Measurements from ENCODE around the gene LRRC38. TPM values are rescaled to one million over a fixed set of nuclear protein-coding genes. Genes with fewer than 3 reads are reported as not detected.

LRRC38 gene
- total RNA-seq, 2 donors from 2014 or later, result not detected

GRCh38 chr1:13505020-13505419, 8.8 kb downstream of the LRRC38 start:
- Histone ChIP-seq H3K4me1 (no peaks in the 10 kb centered on the region), H3K36me3 (replicated peaks in 1 of 2; ENCODE audit: insufficient read depth in 1 of 2, low read depth in 2 of 2) (no peaks in the 10 kb centered on the region), H3K27me3 (peaks cover 0 to 4% of the 10 kb centered on the region in 2 donors), H3K9me3 (no peaks in the 10 kb centered on the region), H3K27ac (no peak overlapping the region), H3K4me3 (no peak overlapping the region)
- TF ChIP-seq POLR2A (IDR thresholded peaks at IDR 0.05), result no peak
- TF ChIP-seq, protein P1, sequence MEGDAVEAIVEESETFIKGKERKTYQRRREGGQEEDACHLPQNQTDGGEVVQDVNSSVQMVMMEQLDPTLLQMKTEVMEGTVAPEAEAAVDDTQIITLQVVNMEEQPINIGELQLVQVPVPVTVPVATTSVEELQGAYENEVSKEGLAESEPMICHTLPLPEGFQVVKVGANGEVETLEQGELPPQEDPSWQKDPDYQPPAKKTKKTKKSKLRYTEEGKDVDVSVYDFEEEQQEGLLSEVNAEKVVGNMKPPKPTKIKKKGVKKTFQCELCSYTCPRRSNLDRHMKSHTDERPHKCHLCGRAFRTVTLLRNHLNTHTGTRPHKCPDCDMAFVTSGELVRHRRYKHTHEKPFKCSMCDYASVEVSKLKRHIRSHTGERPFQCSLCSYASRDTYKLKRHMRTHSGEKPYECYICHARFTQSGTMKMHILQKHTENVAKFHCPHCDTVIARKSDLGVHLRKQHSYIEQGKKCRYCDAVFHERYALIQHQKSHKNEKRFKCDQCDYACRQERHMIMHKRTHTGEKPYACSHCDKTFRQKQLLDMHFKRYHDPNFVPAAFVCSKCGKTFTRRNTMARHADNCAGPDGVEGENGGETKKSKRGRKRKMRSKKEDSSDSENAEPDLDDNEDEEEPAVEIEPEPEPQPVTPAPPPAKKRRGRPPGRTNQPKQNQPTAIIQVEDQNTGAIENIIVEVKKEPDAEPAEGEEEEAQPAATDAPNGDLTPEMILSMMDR (IDR thresholded peaks at IDR 0.05), result no peak
- no peak for DNase-seq
- no peak for ATAC-seq
- 15 to 20% methylated on average over 8 of the region's 8 CpGs for WGBS, 2 donors
- intact Hi-C loops (cut with DNase I), result no loop called here

- intact Hi-C loops (cut with DNase I), result no loop called here
- Histone ChIP-seq H3K27ac (no peak overlapping the region), H3K9me3 (no peaks in the 10 kb centered on the region), H3K4me3 (no peak overlapping the region), H3K27me3 (peaks cover 0 to 4% of the 10 kb centered on the region in 2 donors), H3K36me3 (replicated peaks in 1 of 2; ENCODE audit: insufficient read depth in 1 of 2, low read depth in 2 of 2) (no peaks in the 10 kb centered on the region), H3K4me1 (no peaks in the 10 kb centered on the region)
- DNase-seq, result no peak
- no peak for ATAC-seq
- WGBS, 2 donors, result 77 to 81% methylated on average over 10 of the region's 10 CpGs
- TF ChIP-seq POLR2A (IDR thresholded peaks at IDR 0.05), result no peak
- TF ChIP-seq, protein P1 (IDR thresholded peaks at IDR 0.05), result no peak
Observed at GRCh38 chr1:13500806-13501205, 13.0 kb downstream of the LRRC38 start.

DNA sequence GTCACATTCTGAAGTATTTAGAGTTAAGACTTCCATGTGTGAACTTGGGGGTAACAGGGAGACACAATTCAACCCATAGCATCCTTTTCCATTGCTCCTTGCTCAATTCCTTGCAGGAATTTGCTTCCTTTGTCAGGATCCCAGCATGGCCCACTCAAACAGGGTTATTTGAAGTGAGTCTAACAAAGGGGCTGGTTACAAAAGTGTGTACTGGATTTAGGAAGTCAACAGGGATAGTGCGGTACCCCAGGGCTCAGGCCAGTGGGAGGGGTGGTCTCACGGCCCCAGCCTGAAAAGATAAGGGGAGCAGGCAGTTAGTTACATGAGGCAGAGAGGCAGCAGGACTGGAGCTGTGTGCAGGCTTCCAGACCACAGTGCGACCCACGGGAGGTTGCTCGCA, 14.4 kb downstream of the LRRC38 start:
- Histone ChIP-seq H3K36me3 (replicated peaks in 1 of 2; ENCODE audit: insufficient read depth in 1 of 2, low read depth in 2 of 2) (no peaks in the 10 kb centered on the region), H3K27ac (no peak overlapping the region), H3K4me3 (no peak overlapping the region), H3K4me1 (no peaks in the 10 kb centered on the region), H3K27me3 (peaks cover 0 to 4% of the 10 kb centered on the region in 2 donors), H3K9me3 (no peaks in the 10 kb centered on the region)
- TF ChIP-seq, protein P1 (IDR thresholded peaks at IDR 0.05), result no peak
- TF ChIP-seq POLR2A (IDR thresholded peaks at IDR 0.05), result no peak
- intact Hi-C loops (cut with DNase I), result no loop called here
- ATAC-seq (no peak), DNase-seq (no peak)
- WGBS, 2 donors, result 76 to 80% methylated on average over 5 of the region's 5 CpGs

DNA sequence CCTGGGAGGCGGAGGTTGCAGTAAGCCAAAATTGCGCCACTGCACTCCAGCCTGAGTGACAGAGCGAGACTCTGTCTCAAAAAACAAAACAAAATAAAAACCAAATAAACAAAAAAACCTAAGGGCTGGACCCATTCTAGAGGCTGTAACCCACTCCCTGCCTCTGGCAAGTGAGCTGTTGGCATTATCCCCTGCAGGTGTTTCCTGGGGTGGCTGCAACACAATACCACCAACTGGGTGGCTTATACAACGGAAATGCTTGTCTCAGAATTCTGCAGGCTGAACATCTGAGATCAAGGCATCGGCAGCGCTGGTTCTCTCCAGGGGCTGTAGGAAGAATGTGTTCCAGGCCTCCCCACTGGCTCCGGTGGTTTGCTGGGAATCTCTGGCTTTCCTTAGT, 15.2 kb downstream of the LRRC38 start:
- Histone ChIP-seq H3K27ac (no peak overlapping the region), H3K27me3 (peaks cover 0 to 4% of the 10 kb centered on the region in 2 donors), H3K4me1 (no peaks in the 10 kb centered on the region), H3K36me3 (replicated peaks in 1 of 2; ENCODE audit: insufficient read depth in 1 of 2, low read depth in 2 of 2) (no peaks in the 10 kb centered on the region), H3K9me3 (no peaks in the 10 kb centered on the region), H3K4me3 (no peak overlapping the region)
- intact Hi-C loops (cut with DNase I), result no loop called here
- ATAC-seq, result no peak
- WGBS, 2 donors, result 65 to 72% methylated on average over 7 of the region's 7 CpGs
- TF ChIP-seq, protein P1 (IDR thresholded peaks at IDR 0.05), result no peak
- no peak for TF ChIP-seq POLR2A (IDR thresholded peaks at IDR 0.05)
- DNase-seq, result no peak

DNA sequence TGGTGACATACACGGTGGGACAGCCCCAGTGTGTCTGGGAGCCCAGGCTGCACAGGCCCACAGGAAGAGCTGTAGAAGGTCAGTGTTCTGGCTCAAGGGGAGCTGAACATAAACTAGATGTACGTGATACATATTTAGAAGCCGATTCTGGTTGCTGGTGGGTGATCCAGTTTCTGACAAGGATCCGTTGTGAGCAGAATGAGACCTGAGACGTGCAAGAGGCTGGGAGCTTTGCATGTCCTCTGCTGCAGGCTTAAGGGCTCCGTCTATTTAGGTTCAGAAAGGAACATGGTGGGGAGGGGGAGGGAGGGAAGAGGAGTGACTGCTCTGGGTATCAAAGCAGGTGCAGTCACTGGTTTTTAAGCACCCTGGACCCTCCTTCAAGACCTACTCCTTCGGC, 18.6 kb downstream of the LRRC38 start:
- Histone ChIP-seq H3K27ac (no peak overlapping the region), H3K27me3 (no peaks in the 10 kb centered on the region), H3K9me3 (no peaks in the 10 kb centered on the region), H3K4me3 (no peak overlapping the region), H3K36me3 (replicated peaks in 1 of 2; ENCODE audit: insufficient read depth in 1 of 2, low read depth in 2 of 2) (no peaks in the 10 kb centered on the region), H3K4me1 (no peaks in the 10 kb centered on the region)
- ATAC-seq (no peak), DNase-seq (no peak)
- intact Hi-C loops (cut with DNase I), result no loop called here
- TF ChIP-seq, protein P1 (IDR thresholded peaks at IDR 0.05), result no peak
- no peak for TF ChIP-seq POLR2A (IDR thresholded peaks at IDR 0.05)
- 50 to 63% methylated on average over 7 of the region's 7 CpGs for WGBS, 2 donors
